Measurements from ENCODE around the gene SIM2.

Gene SIM2

GRCh38 chr21:36663033-36663855 is 35.7 kb upstream of the SIM2 start:
- Histone ChIP-seq H3K27me3 (ENCODE audit: insufficient read depth, poor library complexity, severe bottlenecking) (peaks cover 4% of the 10 kb centered on the region), H3K27ac (replicated peaks) (no peak overlapping the region), H3K4me3 (replicated peaks; ENCODE audit: insufficient read depth, low read length) (no peak overlapping the region)
- TF ChIP-seq POLR2AphosphoS5 (IDR thresholded peaks at IDR 0.05; ENCODE audit: low read depth), result no peak
- no peak for TF ChIP-seq CTCF (IDR thresholded peaks at IDR 0.05; ENCODE audit: insufficient read depth, low read length)
- TF ChIP-seq REST (IDR thresholded peaks at IDR 0.05; ENCODE audit: insufficient replicate concordance, low read depth), result no peak
- TF ChIP-seq SPI1 (IDR thresholded peaks at IDR 0.05; ENCODE audit: borderline replicate concordance, low read depth), result no peak
- TF ChIP-seq GABPA (IDR thresholded peaks at IDR 0.05; ENCODE audit: low read depth), result no peak
- no peak for DNase-seq (ENCODE audit: low read depth in 1 of 2, low spot score in 1 of 2)

- Histone ChIP-seq H3K4me3 (replicated peaks; ENCODE audit: insufficient read depth, low read length) (no peak overlapping the region), H3K27ac (replicated peaks) (no peak overlapping the region), H3K27me3 (ENCODE audit: insufficient read depth, poor library complexity, severe bottlenecking) (peaks cover 4% of the 10 kb centered on the region)
- TF ChIP-seq SPI1 (IDR thresholded peaks at IDR 0.05; ENCODE audit: borderline replicate concordance, low read depth) (no peak), POLR2AphosphoS5 (IDR thresholded peaks at IDR 0.05; ENCODE audit: low read depth) (no peak), CTCF (IDR thresholded peaks at IDR 0.05; ENCODE audit: insufficient read depth, low read length) (no peak), GABPA (IDR thresholded peaks at IDR 0.05; ENCODE audit: low read depth) (no peak)
- DNase-seq (ENCODE audit: low read depth in 1 of 2, low spot score in 1 of 2), result no peak
Observed at GRCh38 chr21:36664662-36664990, 34.3 kb upstream of the SIM2 start.

- H3K27me3 ChIP-seq (ENCODE audit: insufficient read depth, poor library complexity, severe bottlenecking), result peaks cover 4% of the 10 kb centered on the region
Observed at GRCh38 chr21:36665806-36666205, 33.1 kb upstream of the SIM2 start.

More at GRCh38 chr21:36665806-36666205, 33.1 kb upstream of the SIM2 start:
- Histone ChIP-seq H3K4me3 (replicated peaks; ENCODE audit: insufficient read depth, low read length) (no peak overlapping the region), H3K27ac (replicated peaks) (no peak overlapping the region)
- DNase-seq (ENCODE audit: low read depth in 1 of 2, low spot score in 1 of 2), result no peak
- no peak for TF ChIP-seq REST (IDR thresholded peaks at IDR 0.05; ENCODE audit: insufficient replicate concordance, low read depth)
- no peak for TF ChIP-seq POLR2AphosphoS5 (IDR thresholded peaks at IDR 0.05; ENCODE audit: low read depth)
- no peak for TF ChIP-seq GABPA (IDR thresholded peaks at IDR 0.05; ENCODE audit: low read depth)
- TF ChIP-seq SPI1 (IDR thresholded peaks at IDR 0.05; ENCODE audit: borderline replicate concordance, low read depth), result no peak
- no peak for TF ChIP-seq CTCF (IDR thresholded peaks at IDR 0.05; ENCODE audit: insufficient read depth, low read length)
